H1 (cell line): ENCODE results near the gene GRIP1. TPM values are rescaled to one million over a fixed set of nuclear protein-coding genes. Genes with fewer than 3 reads are reported as not detected.

ENCODE experiments used
- CTCF ChIA-PET: fragments of 300-600 bp; sonication (Branson Sonifier 250); formaldehyde crosslinking; loops from one replicate; lab custom pipeline; 2021; ENCODE audit not compliant: partially characterized antibody; lab: Charles Lee
- POLR2A ChIA-PET: fragments of 300-600 bp; sonication (Branson Sonifier 250); formaldehyde crosslinking; loops from one replicate; lab custom pipeline; 2021; ENCODE audit warnings: inconsistent platforms; ENCODE audit not compliant: partially characterized antibody; lab: Charles Lee
- DNase-seq, 2 experiments: peaks; one replicate each; pipeline versions ENCODE4 v3.0.0 to v3.0.0-alpha.2; 2010 to 2022; ENCODE audit warnings: low spot score in 2 of 2, low read depth in 1 of 2, mixed read lengths in 1 of 2
- FAIRE-seq: peaks from 2 replicates; lab custom pipeline; 2011; peaks lifted over from hg19 to GRCh38; lab: Jason Lieb, UNC
- H2AFZ ChIP-seq: 2 replicates; pipeline ENCODE4 v1.8.1; 2012; ENCODE audit warnings: low read length, inconsistent platforms
- H2AK5ac ChIP-seq: 2 replicates; pipeline ENCODE4 v1.6.1; 2013; ENCODE audit warnings: low read depth, low read length
- H2BK120ac ChIP-seq: replicated peaks from 2 replicates; pipeline ENCODE3; 2013; ENCODE audit warnings: low read depth, low read length, inconsistent platforms
- H2BK12ac ChIP-seq: 2 replicates; pipeline ENCODE4 v1.6.1; 2013; ENCODE audit warnings: low read depth, low read length
- H2BK15ac ChIP-seq: 2 replicates; pipeline ENCODE4 v1.6.1; 2013; ENCODE audit warnings: low read length
- H2BK20ac ChIP-seq: 2 replicates; pipeline ENCODE4 v1.6.1; 2013; ENCODE audit warnings: low read length
- H2BK5ac ChIP-seq: 2 replicates; pipeline ENCODE4 v1.6.1; 2013; ENCODE audit warnings: low read depth, low read length
- H3K14ac ChIP-seq: 2 replicates; pipeline ENCODE4 v1.6.1; 2013; ENCODE audit warnings: inconsistent platforms; ENCODE audit not compliant: insufficient read length
- H3K18ac ChIP-seq: 2 replicates; pipeline ENCODE4 v1.6.1; 2013; ENCODE audit warnings: low read length; ENCODE audit errors: extremely low read depth
- H3K23ac ChIP-seq: 2 replicates; pipeline ENCODE4 v1.6.1; 2013; ENCODE audit warnings: inconsistent platforms; ENCODE audit not compliant: insufficient read length
- H3K23me2 ChIP-seq: 2 replicates; pipeline ENCODE4 v1.6.1; 2013; ENCODE audit warnings: low read depth, low read length
- H3K27ac ChIP-seq: 2 replicates; pipeline ENCODE4 v1.6.1; 2011; ENCODE audit warnings: low read depth, low read length, inconsistent platforms
- H3K27me3 ChIP-seq, 4 experiments: replicated peaks in 1 of 4; 1 replicate in 1 of 4; 2 replicates in 3 of 4; pipeline versions ENCODE4 v1.6.1 to v1.8.1; 2011 to 2013; ENCODE audit warnings: low read length in 3 of 4, mild to moderate bottlenecking in 3 of 4, inconsistent platforms in 2 of 4, mixed read lengths in 2 of 4, moderate library complexity in 1 of 4; ENCODE audit not compliant: control insufficient read depth in 3 of 4, insufficient read depth in 3 of 4; ENCODE audit errors: extremely low read depth in 1 of 4
- H3K36me3 ChIP-seq, 4 experiments: 2 replicates each; pipeline versions ENCODE4 v1.6.1 to v1.8.1; 2011 to 2013; ENCODE audit warnings: mild to moderate bottlenecking in 4 of 4, low read length in 3 of 4, moderate library complexity in 2 of 4, control low read depth in 1 of 4, inconsistent platforms in 1 of 4; ENCODE audit not compliant: insufficient read depth in 4 of 4, control insufficient read depth in 2 of 4
- H3K4ac ChIP-seq: replicated peaks from 2 replicates; pipeline ENCODE3; 2013; ENCODE audit warnings: low read length, low read depth, mixed read lengths, inconsistent platforms; ENCODE audit not compliant: insufficient read length
- H3K4me1 ChIP-seq, 4 experiments: replicated peaks in 1 of 4; 1 replicate in 1 of 4; 2 replicates in 3 of 4; pipeline versions ENCODE4 v1.6.1 to v1.8.1; 2011 to 2013; ENCODE audit warnings: low read length in 3 of 4, inconsistent platforms in 2 of 4, mixed read lengths in 1 of 4; ENCODE audit not compliant: insufficient read depth in 4 of 4, control insufficient read depth in 3 of 4
- H3K4me2 ChIP-seq, 2 experiments: 2 replicates each; pipeline versions ENCODE4 v1.6.1 to v1.8.1; 2011 to 2013; ENCODE audit warnings: low read depth in 2 of 2, low read length in 2 of 2, control low read depth in 1 of 2, inconsistent platforms in 1 of 2, mild to moderate bottlenecking in 1 of 2; ENCODE audit not compliant: insufficient read depth in 1 of 2
- H3K4me3 ChIP-seq, 4 experiments: fragments of 200-600, 300-600 bp in 1 of 4; sonication (generic), shearing (Covaris generic), sonication (Bioruptor Twin) in 1 of 4; 2 replicates each; pipeline versions ENCODE4 v1.5.1 to v1.8.1; 2011 to 2016; ENCODE audit warnings: low read length in 4 of 4, low read depth in 3 of 4, control low read depth in 2 of 4, inconsistent platforms in 2 of 4, mild to moderate bottlenecking in 2 of 4, mixed read lengths in 1 of 4, moderate library complexity in 1 of 4; ENCODE audit not compliant: insufficient read depth in 2 of 4; ENCODE audit errors: extremely low read depth in 1 of 4
- H3K56ac ChIP-seq: replicated peaks from 2 replicates; pipeline ENCODE3; 2013; ENCODE audit warnings: low read depth, mild to moderate bottlenecking, mixed read lengths, low read length, inconsistent platforms; ENCODE audit not compliant: insufficient read length
- H3K79me1 ChIP-seq: 2 replicates; pipeline ENCODE4 v1.6.1; 2013; ENCODE audit warnings: low read depth, low read length, control low read depth
- H3K79me2 ChIP-seq, 2 experiments: 2 replicates each; pipeline versions ENCODE4 v1.6.1 to v1.8.1; 2012 to 2013; ENCODE audit warnings: low read length in 2 of 2, mild to moderate bottlenecking in 2 of 2, inconsistent platforms in 1 of 2; ENCODE audit not compliant: insufficient read depth in 2 of 2, control insufficient read depth in 1 of 2
- H3K9ac ChIP-seq, 4 experiments: replicated peaks in 1 of 4; 1 replicate in 1 of 4; 2 replicates in 3 of 4; pipeline versions ENCODE4 v1.6.1 to v1.8.1; 2011 to 2013; ENCODE audit warnings: low read depth in 3 of 4, low read length in 3 of 4, control low read depth in 2 of 4, mild to moderate bottlenecking in 2 of 4, moderate library complexity in 2 of 4, inconsistent platforms in 1 of 4; ENCODE audit errors: extremely low read depth in 1 of 4
- H3K9me3 ChIP-seq, 2 experiments: 2 replicates each; pipeline versions ENCODE4 v1.6.1 to v1.8.1; 2012 to 2013; ENCODE audit warnings: mild to moderate bottlenecking in 2 of 2, moderate library complexity in 2 of 2, control low read depth in 1 of 2, inconsistent platforms in 1 of 2, low read depth in 1 of 2, low read length in 1 of 2, mixed read lengths in 1 of 2; ENCODE audit not compliant: insufficient read depth in 2 of 2
- H4K20me1 ChIP-seq, 2 experiments: replicated peaks in 1 of 2; 2 replicates each; pipeline versions ENCODE3 to v1.8.1; 2011 to 2013; ENCODE audit warnings: inconsistent platforms in 2 of 2, low read length in 2 of 2, mild to moderate bottlenecking in 1 of 2; ENCODE audit not compliant: insufficient read depth in 2 of 2, control insufficient read depth in 1 of 2
- H4K5ac ChIP-seq: 2 replicates; pipeline ENCODE4 v1.6.1; 2013; ENCODE audit warnings: low read length, low read depth, mixed read lengths, inconsistent platforms; ENCODE audit not compliant: insufficient read length
- H4K8ac ChIP-seq: 2 replicates; pipeline ENCODE4 v1.8.0; 2013; ENCODE audit warnings: mild to moderate bottlenecking, moderate library complexity, low read length, inconsistent platforms; ENCODE audit not compliant: insufficient read depth; ENCODE audit errors: extremely low read depth
- H4K91ac ChIP-seq: replicated peaks from 2 replicates; pipeline ENCODE3; 2013; ENCODE audit warnings: low read length, mixed read lengths, inconsistent platforms; ENCODE audit not compliant: insufficient read length
- ASH2L ChIP-seq: fragments of 200-600, 300-600 bp; sonication (generic); IDR thresholded peaks from one replicate; pipeline ENCODE4 v1.7.1; 2017; ENCODE audit warnings: low read length
- CREB1 ChIP-seq: IDR thresholded peaks from 2 replicates; pipeline ENCODE4 v1.6.1; 2012; ENCODE audit warnings: inconsistent platforms
- JUND ChIP-seq: IDR thresholded peaks from 2 replicates; pipeline ENCODE4 v1.6.1; 2011; ENCODE audit warnings: mild to moderate bottlenecking, improper control_type of control experiment, low read length
- MAFK ChIP-seq: IDR thresholded peaks from 2 replicates; pipeline ENCODE4 v1.6.1; 2012; ENCODE audit warnings: low read depth, mild to moderate bottlenecking, improper control_type of control experiment, low read length
- NRF1 ChIP-seq: IDR thresholded peaks from 2 replicates; pipeline ENCODE4 v1.6.1; 2011; ENCODE audit warnings: mild to moderate bottlenecking, low read depth, low read length, improper control_type of control experiment
- POLR2AphosphoS5 ChIP-seq: IDR thresholded peaks from 2 replicates; pipeline ENCODE4 v1.6.1; 2011; ENCODE audit warnings: low read depth, low read length
- RNF2 ChIP-seq: fragments of 200-900, 300-1000 bp; sonication (generic); IDR thresholded peaks from 2 replicates; pipeline ENCODE4 v1.7.1; 2016; ENCODE audit warnings: borderline replicate concordance, low read depth, mild to moderate bottlenecking, antibody characterized with exemption, low read length; ENCODE audit not compliant: poor library complexity, severe bottlenecking; ENCODE audit errors: missing control alignments
- RXRA ChIP-seq: IDR thresholded peaks from 2 replicates; pipeline ENCODE4 v1.6.1; 2011; ENCODE audit warnings: low read depth, mild to moderate bottlenecking, low read length, moderate library complexity; ENCODE audit not compliant: insufficient read depth
- TAF7 ChIP-seq: optimal IDR thresholded peaks from 2 replicates; pipeline ENCODE3; 2011; ENCODE audit warnings: low read depth, mild to moderate bottlenecking, inconsistent platforms, low read length, moderate library complexity, borderline replicate concordance
- TBP ChIP-seq: IDR thresholded peaks from 2 replicates; pipeline ENCODE4 v1.6.1; 2011; ENCODE audit warnings: low read depth, low read length, improper control_type of control experiment
- TCF12 ChIP-seq: IDR thresholded peaks from 2 replicates; pipeline ENCODE4 v1.6.1; 2011; ENCODE audit warnings: low read depth, mild to moderate bottlenecking, low read length
- WGBS, 2 experiments: shearing (Covaris generic) in 1 of 2; methylation state at CpG; one replicate each; pipeline versions ENCODE4 v1.1.6 to v1.1.7; 2013 to 2015; ENCODE audit warnings: low lambda C conversion rate in 2 of 2, mixed read lengths in 2 of 2, inconsistent platforms in 1 of 2, low coverage in 1 of 2, missing lambda C conversion rate in 1 of 2; ENCODE audit not compliant: insufficient replicate concordance in 2 of 2, insufficient coverage in 1 of 2, insufficient read length in 1 of 2; ENCODE audit errors: extremely low coverage in 1 of 2, missing lambda C conversion rate in 1 of 2; 5-methylcytosine and 5-hydroxymethylcytosine counted together
- polyA plus RNA-seq, 7 experiments: library from polyadenylated mRNA; depleted of rRNA in 3 of 7; stranded (reverse) in 5 of 7; unstranded in 2 of 7; fragments of >200 nt in 5 of 7; fragments of 200-250 nt in 2 of 7; gene quantifications; 1 replicate in 5 of 7; 2 replicates in 1 of 7; 4 replicates in 1 of 7; pipeline versions ENCODE4 v1.2.1 to v1.2.3, GENCODE V29; 2011 to 2013; ENCODE audit warnings: missing spikeins in 2 of 7, mixed read lengths in 2 of 7
- total RNA-seq: library from RNA; stranded (reverse); fragmentation: NEBNext Ultra II Directional; extraction: Animal tissue kit (Norgen Biotek cat#: 25700); gene quantifications from 2 replicates; pipeline ENCODE4 v1.2.1, GENCODE V29; 2021
- TF ChIP-seq, protein P1 (sequence below): IDR thresholded peaks from 2 replicates; pipeline ENCODE4 v1.6.1; 2012; ENCODE audit warnings: low read length, inconsistent platforms
- TF ChIP-seq, protein P2 (sequence below): IDR thresholded peaks from 2 replicates; pipeline ENCODE4 v1.6.1; 2012; ENCODE audit warnings: inconsistent platforms

GRIP1 gene
- total and polyA plus RNA-seq, 2 of the 8 experiments (the other 6 are each of a cell fraction or from before 2014, with no cell fraction given) = 4.5 to 27.3 TPM

- Histone ChIP-seq H4K91ac (no peak overlapping the region), H3K18ac (no peak overlapping the region), H4K8ac (no peak overlapping the region), H3K9ac (no peak overlapping the region), H2BK12ac (no peak overlapping the region), H3K4me2 (no peak overlapping the region), H2AFZ (no peak overlapping the region), H3K27me3 (no peaks in the 10 kb centered on the region), H3K23me2 (no peaks in the 10 kb centered on the region), H3K56ac (no peak overlapping the region), H3K9me3 (no peaks in the 10 kb centered on the region), H4K20me1 (no peaks in the 10 kb centered on the region), H3K79me2 (no peaks in the 10 kb centered on the region), H4K5ac (no peak overlapping the region), H3K36me3 (no peaks in the 10 kb centered on the region), H3K4me1 (peaks cover 2 to 18% (median 9%) of the 10 kb centered on the region in 4 experiments; a peak in 5 of 7 replicates), H2BK15ac (no peak overlapping the region), H3K14ac (no peak overlapping the region), H2AK5ac (no peak overlapping the region), H3K4me3 (no peak overlapping the region), H3K4ac (no peak overlapping the region), H3K23ac (no peak overlapping the region), H2BK20ac (no peak overlapping the region), H3K27ac (no peak overlapping the region), H2BK120ac (no peak overlapping the region), H3K79me1 (no peaks in the 10 kb centered on the region), H2BK5ac (no peak overlapping the region)
- ChIA-PET POLR2A (no interaction called here), CTCF (no interaction called here)
- no peak for DNase-seq
- TF ChIP-seq NRF1 = no peak
- no peak for TF ChIP-seq TBP
- no peak for TF ChIP-seq TCF12
- TF ChIP-seq RXRA = no peak
- TF ChIP-seq JUND = no peak
- no peak for TF ChIP-seq TAF7
- TF ChIP-seq, protein P1, sequence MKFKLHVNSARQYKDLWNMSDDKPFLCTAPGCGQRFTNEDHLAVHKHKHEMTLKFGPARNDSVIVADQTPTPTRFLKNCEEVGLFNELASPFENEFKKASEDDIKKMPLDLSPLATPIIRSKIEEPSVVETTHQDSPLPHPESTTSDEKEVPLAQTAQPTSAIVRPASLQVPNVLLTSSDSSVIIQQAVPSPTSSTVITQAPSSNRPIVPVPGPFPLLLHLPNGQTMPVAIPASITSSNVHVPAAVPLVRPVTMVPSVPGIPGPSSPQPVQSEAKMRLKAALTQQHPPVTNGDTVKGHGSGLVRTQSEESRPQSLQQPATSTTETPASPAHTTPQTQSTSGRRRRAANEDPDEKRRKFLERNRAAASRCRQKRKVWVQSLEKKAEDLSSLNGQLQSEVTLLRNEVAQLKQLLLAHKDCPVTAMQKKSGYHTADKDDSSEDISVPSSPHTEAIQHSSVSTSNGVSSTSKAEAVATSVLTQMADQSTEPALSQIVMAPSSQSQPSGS = no peak
- TF ChIP-seq, protein P2, sequence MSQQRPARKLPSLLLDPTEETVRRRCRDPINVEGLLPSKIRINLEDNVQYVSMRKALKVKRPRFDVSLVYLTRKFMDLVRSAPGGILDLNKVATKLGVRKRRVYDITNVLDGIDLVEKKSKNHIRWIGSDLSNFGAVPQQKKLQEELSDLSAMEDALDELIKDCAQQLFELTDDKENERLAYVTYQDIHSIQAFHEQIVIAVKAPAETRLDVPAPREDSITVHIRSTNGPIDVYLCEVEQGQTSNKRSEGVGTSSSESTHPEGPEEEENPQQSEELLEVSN = no peak
- TF ChIP-seq POLR2AphosphoS5 = no peak
- no peak for TF ChIP-seq CREB1
- no peak for TF ChIP-seq MAFK
- no peak for TF ChIP-seq ASH2L
- TF ChIP-seq RNF2 = no peak
- no peak for FAIRE-seq
- WGBS, 2 experiments = 74% methylated on average over 3 of the region's 3 CpGs; no CpG with 5 or more reads in 1 of the 2 experiments
Measured at GRCh38 chr12:66491853-66492252, 187.0 kb downstream of the GRIP1 start.
